ENCODE data around the gene TEDC2.

The TEDC2 gene

GRCh38 chr16:2480948-2481347 is 21.0 kb downstream of the TEDC2 start:
- FAIRE-seq, result no peak

GRCh38 chr16:2481676-2482075 is 21.8 kb downstream of the TEDC2 start:
- no peak for FAIRE-seq

- FAIRE-seq, result no peak
These were observed 22.3 kb downstream of the TEDC2 start for GRCh38 chr16:2482249-2482648.

GRCh38 chr16:2482708-2483534 is 23.0 kb downstream of the TEDC2 start:
- no peak for FAIRE-seq

- no peak for FAIRE-seq
These were observed 24.3 kb downstream of the TEDC2 start for GRCh38 chr16:2483939-2484897.

GRCh38 chr16:2484898-2485508 is 25.1 kb downstream of the TEDC2 start:
- no peak for FAIRE-seq

- FAIRE-seq, result no peak
These were observed 26.1 kb downstream of the TEDC2 start for GRCh38 chr16:2485811-2486507.

GRCh38 chr16:2486645-2487516 is 27.0 kb downstream of the TEDC2 start:
- no peak for FAIRE-seq

GRCh38 chr16:2487517-2487842 is 27.6 kb downstream of the TEDC2 start:
- no peak for FAIRE-seq

- no peak for FAIRE-seq
These were observed 28.1 kb downstream of the TEDC2 start for GRCh38 chr16:2487903-2488531.

GRCh38 chr16:2489581-2489980 is 29.7 kb downstream of the TEDC2 start:
- no peak for FAIRE-seq

- FAIRE-seq, result no peak
These were observed 30.5 kb downstream of the TEDC2 start for GRCh38 chr16:2490190-2491105.

- no peak for FAIRE-seq
These were observed 32.4 kb downstream of the TEDC2 start for GRCh38 chr16:2492292-2492691.

GRCh38 chr16:2493605-2494004 is 33.7 kb downstream of the TEDC2 start:
- no peak for FAIRE-seq

GRCh38 chr16:2494616-2495015 is 34.7 kb downstream of the TEDC2 start:
- no peak for FAIRE-seq

- FAIRE-seq, result no peak
These were observed 35.1 kb downstream of the TEDC2 start for GRCh38 chr16:2495041-2495440.

- FAIRE-seq, result no peak
These were observed 36.6 kb downstream of the TEDC2 start for GRCh38 chr16:2496223-2497115.

GRCh38 chr16:2497116-2497630 is 37.3 kb downstream of the TEDC2 start:
- no peak for FAIRE-seq
